ENCODE data around the gene RASL12.
"Not testable (repeated sequence)": the region's sequence is repeated elsewhere in the genome, so short reads cannot be mapped to it uniquely, and the experiment has no call there.

Gene RASL12

GRCh38 chr15:65075607-65076395 is 8.0 kb upstream of the RASL12 start:
- not testable (repeated sequence) for DNase-seq

GRCh38 chr15:65074946-65075345 is 7.2 kb upstream of the RASL12 start:
- DNase-seq: not testable (repeated sequence)

GRCh38 chr15:65072617-65073016 is 4.8 kb upstream of the RASL12 start:
- no peak for DNase-seq

- peak; percentile 65 for DNase-seq
Measured at GRCh38 chr15:65072027-65072426, 4.2 kb upstream of the RASL12 start.

- DNase-seq: peak; percentile 69
Measured at GRCh38 chr15:65071381-65071811, 3.6 kb upstream of the RASL12 start.

- no peak for DNase-seq
Measured at GRCh38 chr15:65069779-65070546, 2.2 kb upstream of the RASL12 start.

GRCh38 chr15:65069179-65069578 is 1.4 kb upstream of the RASL12 start:
- DNase-seq: peak; percentile 54

GRCh38 chr15:65068403-65068788 is 605 bp upstream of the RASL12 start:
- DNase-seq: no peak

- no peak for DNase-seq
Measured at GRCh38 chr15:65067317-65067644, 510 bp downstream of the RASL12 start.

GRCh38 chr15:65066635-65067316 is 1.0 kb downstream of the RASL12 start:
- peak; percentile 60 for DNase-seq

GRCh38 chr15:65066001-65066634 is 1.7 kb downstream of the RASL12 start:
- DNase-seq: no peak

- no peak for DNase-seq
Measured at GRCh38 chr15:65062726-65063125, 5.1 kb downstream of the RASL12 start.

GRCh38 chr15:65062061-65062460 is 5.7 kb downstream of the RASL12 start:
- DNase-seq: no peak

- DNase-seq: peak; percentile 53
Measured at GRCh38 chr15:65060641-65061397, 7.0 kb downstream of the RASL12 start.

GRCh38 chr15:65059931-65060596 is 7.7 kb downstream of the RASL12 start:
- DNase-seq: no peak

- no peak for DNase-seq
Measured at GRCh38 chr15:65059369-65059750, 8.4 kb downstream of the RASL12 start.

GRCh38 chr15:65058394-65059368 is 9.1 kb downstream of the RASL12 start:
- DNase-seq: no peak

- DNase-seq: no peak
Measured at GRCh38 chr15:65057549-65057940, 10.2 kb downstream of the RASL12 start.

- DNase-seq: no peak
Measured at GRCh38 chr15:65056868-65057548, 10.8 kb downstream of the RASL12 start.

GRCh38 chr15:65056106-65056505 is 11.7 kb downstream of the RASL12 start:
- DNase-seq: no peak

Measured in femur (tissue), 1 donor.